ENCODE measurements around the gene CRYM. TPM values are rescaled to one million over a fixed set of nuclear protein-coding genes. Genes with fewer than 3 reads are reported as not detected.

Gene CRYM
- total RNA-seq = 1 to 10 TPM in 1 of 2 donors, under 1 TPM in 1; 0.67 to 1.4 TPM

DNA sequence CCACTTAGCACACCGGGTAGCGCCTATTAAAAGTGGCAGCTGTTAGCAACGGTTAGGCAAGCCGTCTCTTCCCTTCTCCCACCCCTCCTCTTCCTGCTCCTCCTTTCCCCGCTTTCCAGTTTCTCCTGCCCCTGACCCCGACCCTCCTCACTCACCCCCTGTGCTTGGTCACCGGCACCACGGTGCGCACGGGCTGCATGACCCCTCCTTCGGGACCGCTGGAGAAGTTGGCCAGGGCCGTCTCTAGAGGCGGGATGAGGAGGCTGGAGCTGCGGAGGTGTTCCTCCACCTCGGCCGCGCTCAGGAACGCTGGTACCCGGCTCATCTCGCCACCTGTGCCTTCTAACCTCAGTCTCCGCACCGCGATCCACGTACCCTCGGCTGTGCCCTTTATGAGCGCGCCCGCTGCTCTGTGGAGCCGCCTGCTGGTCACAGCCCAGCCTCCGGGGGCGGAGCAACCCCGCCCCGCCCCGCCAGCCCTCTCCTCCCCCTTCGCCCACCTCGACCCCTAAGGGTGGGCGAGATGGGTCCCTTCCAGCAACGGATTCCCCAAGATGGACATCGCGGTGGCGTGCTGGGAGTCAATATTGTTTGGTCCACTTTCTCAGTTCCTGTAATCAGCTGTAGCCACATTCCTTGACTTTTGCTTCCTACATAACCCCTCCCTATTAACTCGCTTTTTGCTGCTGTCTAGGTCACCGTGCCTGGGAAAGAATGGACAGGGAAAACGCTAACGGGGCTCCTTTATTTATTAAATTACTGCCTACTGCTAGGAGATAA, at the start of gene CRYM:
Gene CRYM, minus strand, starts transcription at position 364 of the 780 bp plus-strand sequence. Its CDS starts 39 bp downstream, at position 325.

DNA sequence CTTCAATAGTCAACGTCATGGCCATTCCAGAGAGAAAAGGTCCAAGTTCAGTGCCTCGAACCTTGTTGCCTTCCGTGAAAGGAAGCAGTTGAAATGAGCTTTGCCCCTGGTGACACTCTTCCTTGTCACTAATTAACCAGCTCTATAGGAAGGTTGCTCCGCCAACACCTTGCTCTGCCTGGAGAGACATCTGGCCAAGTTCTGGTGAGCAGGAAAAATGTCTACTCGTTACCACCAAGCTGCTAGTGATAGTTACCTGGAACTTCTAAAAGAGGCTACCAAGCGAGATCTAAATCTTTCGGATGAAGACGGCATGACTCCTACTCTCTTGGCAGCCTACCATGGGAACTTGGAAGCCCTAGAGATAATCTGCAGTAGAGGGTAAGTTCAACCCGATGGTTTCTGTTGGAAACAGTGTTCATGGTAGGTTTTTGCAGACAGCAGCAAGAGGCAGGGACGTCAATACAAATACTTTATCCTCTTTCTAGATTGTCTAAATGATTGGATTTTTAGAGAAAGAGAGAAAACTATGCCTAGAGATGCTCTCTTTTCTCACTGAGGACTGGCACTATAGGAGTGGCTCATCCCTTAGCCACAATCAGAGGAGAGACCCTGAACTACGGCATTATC, 44.5 kb downstream of the CRYM start, which contains the start of gene ANKS4B:
Gene ANKS4B, plus strand, starts transcription at position 179 of the 630 bp plus-strand sequence. Its CDS starts 39 bp downstream, at position 218.

DNA sequence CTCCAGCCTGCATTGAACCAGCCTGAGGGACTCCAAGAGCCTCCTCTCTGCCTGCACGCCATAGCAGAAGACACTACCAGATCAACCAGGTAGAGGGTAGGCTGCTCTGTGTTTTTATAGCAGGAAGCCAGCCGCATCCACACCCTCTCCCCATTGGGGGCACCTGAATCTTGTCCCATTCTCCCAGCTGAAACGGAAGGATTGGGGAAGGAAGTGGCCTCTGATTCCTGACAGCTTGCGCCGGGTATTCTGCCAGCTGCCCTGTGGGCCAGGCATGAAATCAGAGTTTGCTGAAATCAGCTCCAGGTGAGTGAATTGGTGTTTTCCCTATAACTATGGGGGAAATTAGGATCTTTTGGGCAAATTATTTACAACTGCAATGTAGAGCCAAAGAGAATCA, 66.6 kb downstream of the CRYM start, which contains the start of gene ZP2:
Gene ZP2, minus strand, starts transcription at position 89 of the 400 bp plus-strand sequence. Its CDS starts 27 bp downstream, at position 62.

Other genes with a start within 250 kb of the CRYM start
- gene DNAH3, start 127.4 kb downstream of the CRYM start, total RNA-seq = under 1 TPM in 1 of 2 donors, not detected in 1; under 0.01 TPM
- 10 to 100 TPM; 23.7 to 39.3 TPM for gene LDAF1, start 119.6 kb downstream of the CRYM start, total RNA-seq
- gene ZP2, start 66.7 kb downstream of the CRYM start, total RNA-seq = not detected
- gene ANKS4B, start 44.6 kb downstream of the CRYM start, total RNA-seq = not detected

Measured in melanocyte of skin (primary cell).